ENCODE results near the gene CIB4. TPM values are rescaled to one million over a fixed set of nuclear protein-coding genes. Genes with fewer than 3 reads are reported as not detected.

The CIB4 gene
- total RNA-seq, 1 donor from 2014 or later: not detected

DNA sequence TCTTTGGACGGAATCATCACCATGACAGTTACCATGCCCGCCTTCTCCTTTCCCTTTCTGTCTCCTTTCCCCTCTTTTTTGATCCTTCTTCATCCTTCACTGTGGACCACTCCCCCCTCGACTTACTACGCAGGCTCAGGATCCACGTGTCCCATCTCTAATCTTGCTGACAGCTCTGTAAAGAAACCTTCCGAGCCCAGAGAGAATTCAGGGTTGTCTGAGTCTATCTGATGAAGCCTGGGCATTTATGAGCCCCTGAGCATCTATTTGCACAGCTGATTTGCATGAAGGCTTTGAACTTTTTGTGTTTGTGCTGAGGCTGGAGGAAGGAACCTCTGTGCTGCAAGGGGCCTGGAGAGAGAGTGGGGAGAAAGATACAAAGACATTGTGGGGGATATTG lies 50.7 kb downstream of the CIB4 start:
- peaks cover 11% of the 10 kb centered on the region for H3K27me3 ChIP-seq (ENCODE audit: control insufficient read depth, insufficient read depth, low read length)
- no peaks in the 10 kb centered on the region for H3K36me3 ChIP-seq (ENCODE audit: control insufficient read depth, insufficient read depth, low read length)
- no peak for TF ChIP-seq CTCF (IDR thresholded peaks at IDR 0.05; ENCODE audit: insufficient read depth, low read length, severe bottlenecking)
- H3K4me3 ChIP-seq (ENCODE audit: low read depth, low read length): no peak overlapping the region
- FAIRE-seq (no peak), DNase-seq (ENCODE audit: low read depth) (no peak)

GRCh38 chr2:26588576-26588975 lies 52.6 kb downstream of the CIB4 start:
- Histone ChIP-seq H3K36me3 (ENCODE audit: control insufficient read depth, insufficient read depth, low read length) (no peaks in the 10 kb centered on the region), H3K4me3 (ENCODE audit: low read depth, low read length) (no peak overlapping the region), H3K27me3 (ENCODE audit: control insufficient read depth, insufficient read depth, low read length) (peaks cover 10% of the 10 kb centered on the region)
- no peak for FAIRE-seq
- no peak for TF ChIP-seq CTCF (IDR thresholded peaks at IDR 0.05; ENCODE audit: insufficient read depth, low read length, severe bottlenecking)
- no peak for DNase-seq (ENCODE audit: low read depth)

- FAIRE-seq (no peak), DNase-seq (ENCODE audit: low read depth) (no peak)
- H3K4me3 ChIP-seq (ENCODE audit: low read depth, low read length): no peak overlapping the region
- peaks cover 11% of the 10 kb centered on the region for H3K27me3 ChIP-seq (ENCODE audit: control insufficient read depth, insufficient read depth, low read length)
- no peak for TF ChIP-seq CTCF (IDR thresholded peaks at IDR 0.05; ENCODE audit: insufficient read depth, low read length, severe bottlenecking)
- H3K36me3 ChIP-seq (ENCODE audit: control insufficient read depth, insufficient read depth, low read length): no peaks in the 10 kb centered on the region
Measured at GRCh38 chr2:26587994-26588393, 53.2 kb downstream of the CIB4 start.

GRCh38 chr2:26585966-26586365 lies 55.2 kb downstream of the CIB4 start:
- Histone ChIP-seq H3K36me3 (ENCODE audit: control insufficient read depth, insufficient read depth, low read length) (no peaks in the 10 kb centered on the region), H3K27me3 (ENCODE audit: control insufficient read depth, insufficient read depth, low read length) (peaks cover 10% of the 10 kb centered on the region), H3K4me3 (ENCODE audit: low read depth, low read length) (no peak overlapping the region)
- FAIRE-seq: no peak
- DNase-seq (ENCODE audit: low read depth): no peak
- TF ChIP-seq CTCF (IDR thresholded peaks at IDR 0.05; ENCODE audit: insufficient read depth, low read length, severe bottlenecking): no peak

DNA sequence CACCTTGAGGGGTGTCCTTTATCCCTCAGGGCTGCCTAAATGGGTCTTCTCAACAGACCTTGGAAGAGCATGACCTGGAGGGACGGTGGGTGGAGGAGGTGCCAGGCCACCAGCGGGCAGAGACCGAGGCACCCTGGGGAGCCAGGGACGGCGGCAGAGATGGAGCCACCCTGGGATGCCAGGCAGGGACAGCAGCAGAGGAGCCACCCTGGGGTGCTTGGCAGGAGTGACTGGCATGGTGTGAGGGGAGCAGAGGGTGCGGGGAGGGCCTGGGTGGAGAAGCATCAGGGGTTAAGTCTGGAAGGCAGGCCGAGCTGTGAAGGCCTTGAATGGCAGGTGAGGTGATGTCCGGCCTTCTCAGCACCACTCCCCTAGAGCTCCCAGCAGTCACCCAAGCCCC lies 56.1 kb downstream of the CIB4 start:
- DNase-seq (ENCODE audit: low read depth) (no peak), FAIRE-seq (no peak)
- H3K36me3 ChIP-seq (ENCODE audit: control insufficient read depth, insufficient read depth, low read length): no peaks in the 10 kb centered on the region
- peaks cover 10% of the 10 kb centered on the region for H3K27me3 ChIP-seq (ENCODE audit: control insufficient read depth, insufficient read depth, low read length)
- H3K4me3 ChIP-seq (ENCODE audit: low read depth, low read length): no peak overlapping the region
- no peak for TF ChIP-seq CTCF (IDR thresholded peaks at IDR 0.05; ENCODE audit: insufficient read depth, low read length, severe bottlenecking)

DNA sequence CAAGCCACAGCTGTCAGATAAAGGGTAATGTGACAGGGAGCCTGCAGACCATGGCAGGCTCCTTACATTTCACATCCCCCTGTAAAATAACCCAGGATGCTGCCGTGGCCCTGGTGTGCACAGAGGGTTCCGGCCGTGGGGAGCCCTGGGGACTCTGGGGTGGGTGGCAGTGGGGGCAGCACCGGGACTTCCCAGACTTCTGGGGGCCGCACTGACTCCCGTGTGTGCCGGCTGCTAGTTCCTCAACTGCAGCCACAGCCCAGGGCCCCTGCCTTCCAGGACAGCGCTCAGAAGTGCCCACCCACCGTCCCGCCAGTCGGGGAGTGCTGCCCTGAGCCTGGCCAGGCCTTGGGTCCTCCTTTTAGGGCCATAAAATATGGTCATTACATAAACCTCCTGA lies 56.5 kb downstream of the CIB4 start:
- H3K4me3 ChIP-seq (ENCODE audit: low read depth, low read length): no peak overlapping the region
- FAIRE-seq: no peak

More for the DNA sequence above, 56.5 kb downstream of the CIB4 start:
- no peaks in the 10 kb centered on the region for H3K36me3 ChIP-seq (ENCODE audit: control insufficient read depth, insufficient read depth, low read length)
- H3K27me3 ChIP-seq (ENCODE audit: control insufficient read depth, insufficient read depth, low read length): peaks cover 9% of the 10 kb centered on the region
- no peak for DNase-seq (ENCODE audit: low read depth)
- TF ChIP-seq CTCF (IDR thresholded peaks at IDR 0.05; ENCODE audit: insufficient read depth, low read length, severe bottlenecking): no peak

All from bronchial epithelial cell (primary cell).